Loucy (cell line): ENCODE results near the gene RTN4.

Experiments
- CTCF ChIP-seq: fragments of 200-600 bp; sonication (generic); conservative IDR thresholded peaks from 2 replicates; pipeline ENCODE4 v1.5.1; 2014; ENCODE audit warnings: mild to moderate bottlenecking, antibody characterized with exemption, low read length
- EZH2phosphoT487 ChIP-seq: fragments of 200-600 bp; IDR thresholded peaks from 2 replicates; pipeline ENCODE4 v1.6.1; 2018; ENCODE audit warnings: antibody characterized with exemption, mild to moderate bottlenecking, moderate library complexity, borderline replicate concordance

GRCh38 chr2:55048508-55049042 is 1.7 kb downstream of the RTN4 start:
- TF ChIP-seq CTCF (no peak), EZH2phosphoT487 (no peak)
